Testis (tissue), 2 donors: ENCODE measurements around the gene PYDC2.

Experiments
- POLR2A ChIP-seq: fragments of 450-650 bp; IDR thresholded peaks from one replicate; pipeline ENCODE4 v1.6.1; 2017; ENCODE audit warnings: antibody characterized with exemption, mild to moderate bottlenecking, moderate library complexity
- TF ChIP-seq, protein P1 (sequence below), 3 experiments: fragments of 450-650 bp in 2 of 3; fragments of 200-600 bp in 1 of 3; sonication (generic) in 1 of 3; IDR thresholded peaks; one replicate each; pipeline ENCODE4 v1.5.1; 2016 to 2019; ENCODE audit warnings: antibody characterized with exemption in 3 of 3, mild to moderate bottlenecking in 2 of 3, moderate library complexity in 1 of 3

DNA sequence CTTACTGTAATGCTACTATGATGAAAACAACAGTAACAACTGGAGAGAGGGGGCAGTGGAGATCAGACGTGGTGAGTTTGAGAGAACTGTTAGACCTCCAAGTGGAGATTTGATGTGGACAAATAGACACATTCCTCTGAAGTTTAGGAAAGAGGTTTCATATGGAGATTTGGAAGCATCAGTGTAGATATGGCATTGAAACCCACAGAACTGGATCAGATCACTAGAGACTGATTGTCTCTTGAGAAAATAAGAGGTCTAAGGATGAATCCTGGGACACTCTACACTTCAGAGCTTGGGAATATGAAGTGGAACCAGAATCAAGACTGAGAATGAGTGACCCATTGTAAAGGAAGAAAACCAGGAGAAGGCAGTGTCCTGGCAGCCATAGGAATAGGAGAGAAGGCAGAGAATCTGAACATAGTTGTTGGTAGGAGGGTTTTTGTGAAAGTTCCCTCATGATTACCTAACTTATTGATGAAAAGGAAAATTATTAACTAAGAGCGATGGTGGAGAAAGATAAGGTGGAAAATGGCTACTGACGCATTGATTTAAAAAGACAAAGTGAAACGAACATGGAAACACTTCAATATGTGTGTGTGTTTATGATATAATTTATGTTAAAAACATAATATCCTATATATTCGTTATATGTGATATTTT is 29.7 kb upstream of the PYDC2 start:
- TF ChIP-seq, protein P1, sequence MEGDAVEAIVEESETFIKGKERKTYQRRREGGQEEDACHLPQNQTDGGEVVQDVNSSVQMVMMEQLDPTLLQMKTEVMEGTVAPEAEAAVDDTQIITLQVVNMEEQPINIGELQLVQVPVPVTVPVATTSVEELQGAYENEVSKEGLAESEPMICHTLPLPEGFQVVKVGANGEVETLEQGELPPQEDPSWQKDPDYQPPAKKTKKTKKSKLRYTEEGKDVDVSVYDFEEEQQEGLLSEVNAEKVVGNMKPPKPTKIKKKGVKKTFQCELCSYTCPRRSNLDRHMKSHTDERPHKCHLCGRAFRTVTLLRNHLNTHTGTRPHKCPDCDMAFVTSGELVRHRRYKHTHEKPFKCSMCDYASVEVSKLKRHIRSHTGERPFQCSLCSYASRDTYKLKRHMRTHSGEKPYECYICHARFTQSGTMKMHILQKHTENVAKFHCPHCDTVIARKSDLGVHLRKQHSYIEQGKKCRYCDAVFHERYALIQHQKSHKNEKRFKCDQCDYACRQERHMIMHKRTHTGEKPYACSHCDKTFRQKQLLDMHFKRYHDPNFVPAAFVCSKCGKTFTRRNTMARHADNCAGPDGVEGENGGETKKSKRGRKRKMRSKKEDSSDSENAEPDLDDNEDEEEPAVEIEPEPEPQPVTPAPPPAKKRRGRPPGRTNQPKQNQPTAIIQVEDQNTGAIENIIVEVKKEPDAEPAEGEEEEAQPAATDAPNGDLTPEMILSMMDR (IDR thresholded peaks at IDR 0.05): no peak
- no peak for TF ChIP-seq POLR2A
